ENCODE data around the gene NACC1. TPM values are rescaled to one million over a fixed set of nuclear protein-coding genes. Genes with fewer than 3 reads are reported as not detected.

The NACC1 gene
- total RNA-seq, 3 donors from 2014 or later: 42.2 to 58.9 (median 54.1) TPM

DNA sequence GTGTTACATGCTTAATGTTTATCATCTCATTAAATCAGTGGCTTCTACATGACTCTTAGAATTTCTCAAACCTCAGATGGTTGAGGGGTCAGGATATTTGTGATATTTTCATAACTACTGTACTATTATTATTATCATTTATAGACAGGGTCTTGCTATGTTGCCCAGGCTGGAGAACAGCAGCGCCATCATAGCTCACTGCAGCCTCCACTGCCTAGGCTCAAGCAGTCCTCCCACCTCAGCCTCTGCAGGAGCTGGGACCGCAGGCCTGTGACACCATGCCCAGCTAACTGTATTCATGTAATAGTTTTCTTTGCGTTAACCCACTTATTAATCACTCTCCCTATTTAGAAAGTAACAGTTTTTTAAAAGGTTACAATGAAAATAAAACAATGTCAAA is 41.6 kb downstream of the NACC1 start:
- TF ChIP-seq, protein P1, sequence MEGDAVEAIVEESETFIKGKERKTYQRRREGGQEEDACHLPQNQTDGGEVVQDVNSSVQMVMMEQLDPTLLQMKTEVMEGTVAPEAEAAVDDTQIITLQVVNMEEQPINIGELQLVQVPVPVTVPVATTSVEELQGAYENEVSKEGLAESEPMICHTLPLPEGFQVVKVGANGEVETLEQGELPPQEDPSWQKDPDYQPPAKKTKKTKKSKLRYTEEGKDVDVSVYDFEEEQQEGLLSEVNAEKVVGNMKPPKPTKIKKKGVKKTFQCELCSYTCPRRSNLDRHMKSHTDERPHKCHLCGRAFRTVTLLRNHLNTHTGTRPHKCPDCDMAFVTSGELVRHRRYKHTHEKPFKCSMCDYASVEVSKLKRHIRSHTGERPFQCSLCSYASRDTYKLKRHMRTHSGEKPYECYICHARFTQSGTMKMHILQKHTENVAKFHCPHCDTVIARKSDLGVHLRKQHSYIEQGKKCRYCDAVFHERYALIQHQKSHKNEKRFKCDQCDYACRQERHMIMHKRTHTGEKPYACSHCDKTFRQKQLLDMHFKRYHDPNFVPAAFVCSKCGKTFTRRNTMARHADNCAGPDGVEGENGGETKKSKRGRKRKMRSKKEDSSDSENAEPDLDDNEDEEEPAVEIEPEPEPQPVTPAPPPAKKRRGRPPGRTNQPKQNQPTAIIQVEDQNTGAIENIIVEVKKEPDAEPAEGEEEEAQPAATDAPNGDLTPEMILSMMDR (IDR thresholded peaks at IDR 0.05): no peak
- intact Hi-C loops (cut with DNase I, micrococcal nuclease): no loop called here
- no peak for ATAC-seq
- H3K36me3 ChIP-seq (ENCODE audit: low read depth): no peaks in the 10 kb centered on the region
- peaks cover 35% of the 10 kb centered on the region for H3K4me1 ChIP-seq (ENCODE audit: low read depth)
- no peak for DNase-seq
- H3K9me3 ChIP-seq: no peaks in the 10 kb centered on the region
- no peak overlapping the region for H3K4me3 ChIP-seq

DNA sequence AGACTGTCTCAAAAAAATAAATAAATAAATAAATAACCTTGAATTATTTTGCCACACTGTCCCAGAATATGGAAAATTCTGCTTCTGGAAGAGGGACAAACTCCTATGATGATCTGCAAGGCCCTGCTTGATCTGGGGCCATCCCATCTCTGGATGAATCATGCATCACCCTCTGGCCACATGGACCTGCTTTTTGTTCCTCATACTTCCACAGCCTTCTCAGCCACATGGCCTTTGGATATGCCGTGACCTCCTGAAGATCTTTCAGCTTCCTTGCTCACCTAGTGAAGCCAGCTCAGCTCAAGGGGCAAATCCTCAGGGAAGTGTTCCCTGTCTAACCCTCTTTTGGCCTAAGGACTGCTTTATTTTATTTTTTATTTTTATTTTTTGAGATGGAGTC is 42.5 kb downstream of the NACC1 start:
- ATAC-seq: no peak
- Histone ChIP-seq H3K4me3 (no peak overlapping the region), H3K4me1 (ENCODE audit: low read depth) (peaks cover 36% of the 10 kb centered on the region), H3K9me3 (no peaks in the 10 kb centered on the region), H3K36me3 (ENCODE audit: low read depth) (no peaks in the 10 kb centered on the region)
- TF ChIP-seq, protein P1 (IDR thresholded peaks at IDR 0.05): no peak
- no peak for DNase-seq
- intact Hi-C loops (cut with DNase I, micrococcal nuclease): no loop called here

DNA sequence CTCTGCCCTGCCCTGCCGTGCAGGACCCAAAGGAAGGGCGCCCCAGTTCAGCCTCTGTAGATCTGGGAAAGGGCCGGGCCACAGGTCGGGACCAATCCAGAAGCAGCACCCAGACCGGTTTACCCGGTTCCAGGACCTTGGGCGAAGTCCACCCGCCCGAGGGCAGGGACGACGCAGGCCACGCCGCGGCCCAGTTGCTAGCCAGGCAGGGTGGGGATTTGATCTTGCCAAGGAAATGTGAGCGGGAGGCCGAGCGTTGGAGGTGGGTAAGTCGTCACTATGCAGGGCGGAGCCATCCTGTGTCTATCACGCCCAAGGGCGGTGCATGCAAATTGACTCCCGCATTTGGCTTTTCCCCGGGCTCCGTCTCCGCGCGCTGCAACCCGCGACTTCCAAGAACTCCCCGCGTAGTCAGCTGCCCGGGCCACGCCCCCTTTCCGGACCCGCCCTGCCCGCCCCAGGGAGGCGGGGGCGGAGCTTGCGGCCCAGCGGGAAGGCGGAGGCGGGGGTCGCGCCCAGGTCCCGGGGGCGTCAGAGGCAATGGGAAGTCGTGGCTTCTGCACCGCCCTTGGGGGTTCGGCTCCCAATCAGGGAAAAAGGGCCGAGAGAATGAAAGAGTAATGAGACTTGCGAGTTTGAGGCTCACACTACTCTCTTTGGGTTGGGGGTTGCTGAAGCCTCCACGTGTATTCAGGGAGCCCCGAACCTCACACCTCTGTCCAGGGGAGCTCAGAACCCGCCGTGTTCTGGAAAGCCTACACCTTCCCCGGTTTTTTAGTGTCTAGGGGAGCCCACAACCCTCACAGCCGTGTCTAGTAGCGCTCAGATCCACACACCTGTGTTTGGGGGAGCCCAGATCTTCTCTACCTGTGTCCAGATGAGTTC is 44.9 kb downstream of the NACC1 start:
- DNase-seq (peak; percentile 98 to 99 (median 99)), ATAC-seq (peak; percentile 73)
- intact Hi-C loops (cut with DNase I, micrococcal nuclease): no loop called here
- Histone ChIP-seq H3K36me3 (ENCODE audit: low read depth) (no peaks in the 10 kb centered on the region), H3K9me3 (no peaks in the 10 kb centered on the region), H3K4me3 (peak overlapping the region; percentile 16), H3K4me1 (ENCODE audit: low read depth) (peaks cover 45% of the 10 kb centered on the region)
- TF ChIP-seq, protein P1 (IDR thresholded peaks at IDR 0.05): no peak

DNA sequence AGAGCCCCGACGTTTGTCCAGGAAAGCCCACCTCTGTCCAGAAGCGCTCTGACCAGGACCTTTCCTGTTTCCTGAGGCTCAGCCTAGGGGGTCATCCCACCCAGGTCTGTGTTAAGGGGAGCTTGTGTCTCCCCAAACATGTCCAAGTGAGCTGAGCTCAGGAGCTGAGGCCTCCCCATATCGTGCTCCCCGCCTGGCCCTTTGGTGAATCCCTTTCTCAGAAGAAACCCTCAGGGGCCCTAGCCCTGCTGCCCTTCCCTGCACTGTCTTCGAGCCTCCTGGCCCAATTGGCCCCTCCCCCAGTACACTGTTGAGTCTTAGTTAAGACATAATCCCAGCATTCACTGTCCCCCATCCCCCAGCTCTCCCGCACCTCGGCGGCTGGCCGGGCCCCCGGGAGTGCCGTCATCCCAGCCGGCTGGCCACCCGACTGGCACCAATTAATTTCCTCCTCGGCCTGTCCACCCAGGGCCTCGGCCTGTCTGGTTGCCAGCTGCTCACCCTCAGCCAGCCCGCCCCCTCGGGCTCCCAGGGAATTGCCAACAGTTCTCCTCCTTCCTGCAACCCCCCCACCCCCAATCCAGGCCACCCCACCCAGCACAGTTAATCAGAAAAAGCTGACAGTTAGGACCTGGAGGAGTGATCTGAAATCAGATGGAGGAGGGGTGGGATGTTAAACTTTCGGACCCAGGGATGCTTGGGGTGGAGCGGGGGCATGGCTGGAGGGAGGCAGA is 45.7 kb downstream of the NACC1 start:
- no peaks in the 10 kb centered on the region for H3K36me3 ChIP-seq (ENCODE audit: low read depth)
- TF ChIP-seq, protein P1 (IDR thresholded peaks at IDR 0.05): no peak
- peak; percentile 24 for ATAC-seq
- no peak overlapping the region for H3K4me3 ChIP-seq
- DNase-seq: peak; percentile 82 to 89 (median 84)
- no peaks in the 10 kb centered on the region for H3K9me3 ChIP-seq
- intact Hi-C loops (cut with DNase I, micrococcal nuclease): no loop called here
- H3K4me1 ChIP-seq (ENCODE audit: low read depth): peaks cover 52% of the 10 kb centered on the region

DNA sequence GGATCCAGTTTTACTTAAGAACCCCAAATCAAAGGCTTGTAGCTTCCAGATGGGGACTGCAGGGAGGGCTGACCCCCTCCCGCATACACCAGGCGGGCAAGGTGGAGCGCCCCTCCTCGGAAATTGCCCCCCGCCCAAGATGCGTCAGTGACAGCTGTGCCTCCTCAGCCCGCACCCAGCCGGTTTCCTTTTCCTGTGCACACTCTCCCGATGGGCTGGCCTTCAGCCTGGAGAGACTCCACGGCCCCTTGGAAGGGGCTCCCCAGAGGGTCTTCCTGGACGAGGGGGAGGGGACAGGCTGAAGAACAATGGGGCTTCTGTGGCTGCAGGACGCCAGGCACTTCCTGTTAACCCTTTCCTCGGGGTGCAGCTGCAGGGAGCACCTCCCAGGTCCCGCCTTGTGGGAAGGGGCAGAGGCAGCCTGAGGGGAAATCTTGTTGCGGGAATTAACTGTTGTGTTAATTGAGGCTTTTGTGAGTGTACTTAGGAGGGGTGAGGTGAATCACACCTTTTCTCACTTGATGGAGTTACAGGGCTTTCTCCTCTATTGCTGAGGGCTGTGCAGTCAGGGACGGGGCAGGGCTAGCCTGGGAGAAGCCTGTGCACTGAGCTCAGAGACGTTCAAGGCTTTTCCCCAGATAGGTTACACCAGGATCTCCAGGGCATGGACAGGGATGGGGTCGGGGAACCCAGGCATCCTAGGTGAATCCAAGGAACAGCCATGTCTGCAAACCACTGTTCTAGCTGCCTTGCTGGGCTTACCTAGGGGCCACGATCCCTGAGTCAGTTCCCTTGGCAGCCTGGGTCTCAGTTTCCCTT is 46.5 kb downstream of the NACC1 start:
- Histone ChIP-seq H3K4me1 (ENCODE audit: low read depth) (peaks cover 54% of the 10 kb centered on the region), H3K9me3 (no peaks in the 10 kb centered on the region), H3K36me3 (ENCODE audit: low read depth) (no peaks in the 10 kb centered on the region), H3K4me3 (no peak overlapping the region)
- peak; percentile 28 for ATAC-seq
- intact Hi-C loops (cut with DNase I, micrococcal nuclease): no loop called here
- TF ChIP-seq, protein P1 (IDR thresholded peaks at IDR 0.05): no peak
- peak; percentile 76 to 84 (median 81) for DNase-seq
